Activated CD8-positive, alpha-beta T cell treated with anti-CD3 and anti-CD28 coated beads for 36 hours (primary cell): ENCODE data around the gene CACNG4. TPM values are rescaled to one million over a fixed set of nuclear protein-coding genes. Genes with fewer than 3 reads are reported as not detected.

Experiments
- ATAC-seq: fragments of 200-7000 bp; cut with Tn5 transposase; one replicate; pipeline ENCODE4 v1.10.0; 2021; ENCODE audit warnings: mild to moderate bottlenecking, moderate library complexity
- CTCF ChIA-PET: fragments of 350-600 bp; sonication (Branson Sonifier 250); formaldehyde crosslinking; loops from one replicate; lab custom pipeline; 2021; ENCODE audit warnings: antibody characterized with exemption; lab: Charles Lee
- POLR2A ChIA-PET: fragments of 350-600 bp; sonication (Branson Sonifier 250); formaldehyde crosslinking; loops from one replicate; lab custom pipeline; 2021; ENCODE audit warnings: antibody characterized with exemption; lab: Charles Lee
- DNase-seq: peaks from one replicate; pipeline ENCODE4 v3.0.0-alpha.2; 2020
- H3K27ac Mint-ChIP-seq: one replicate; pipeline ENCODE4 v1.8.0; 2021; ENCODE audit warnings: mild to moderate bottlenecking, mixed read lengths
- H3K27me3 Mint-ChIP-seq: one replicate; pipeline ENCODE4 v1.8.0; 2021; ENCODE audit warnings: mixed read lengths
- H3K36me3 Mint-ChIP-seq: one replicate; pipeline ENCODE4 v1.8.0; 2021; ENCODE audit warnings: low read depth, mixed read lengths
- H3K4me1 Mint-ChIP-seq: one replicate; pipeline ENCODE4 v1.8.0; 2021; ENCODE audit warnings: low read depth, mixed read lengths
- H3K4me3 Mint-ChIP-seq: one replicate; pipeline ENCODE4 v1.8.0; 2021; ENCODE audit warnings: mild to moderate bottlenecking, moderate library complexity, mixed read lengths
- H3K9me3 Mint-ChIP-seq: one replicate; pipeline ENCODE4 v1.8.0; 2021; ENCODE audit warnings: mixed read lengths
- intact Hi-C: fragments of 100-400 bp; cut with micrococcal nuclease; formaldehyde crosslinking; loops from one replicate; pipeline ENCODE4 v1.10.0; 2022
- total RNA-seq, 2 experiments: library from RNA; stranded (reverse); gene quantifications; one replicate each; pipeline ENCODE4 v1.2.3, GENCODE V29; 2021
- TF ChIP-seq, protein P1 (sequence below): fragments of 200-600 bp; IDR thresholded peaks from one replicate; pipeline ENCODE4 v1.8.0; 2022; ENCODE audit warnings: antibody characterized with exemption, mild to moderate bottlenecking

CACNG4 gene
- total RNA-seq, 2 experiments from 2014 or later: not detected

DNA sequence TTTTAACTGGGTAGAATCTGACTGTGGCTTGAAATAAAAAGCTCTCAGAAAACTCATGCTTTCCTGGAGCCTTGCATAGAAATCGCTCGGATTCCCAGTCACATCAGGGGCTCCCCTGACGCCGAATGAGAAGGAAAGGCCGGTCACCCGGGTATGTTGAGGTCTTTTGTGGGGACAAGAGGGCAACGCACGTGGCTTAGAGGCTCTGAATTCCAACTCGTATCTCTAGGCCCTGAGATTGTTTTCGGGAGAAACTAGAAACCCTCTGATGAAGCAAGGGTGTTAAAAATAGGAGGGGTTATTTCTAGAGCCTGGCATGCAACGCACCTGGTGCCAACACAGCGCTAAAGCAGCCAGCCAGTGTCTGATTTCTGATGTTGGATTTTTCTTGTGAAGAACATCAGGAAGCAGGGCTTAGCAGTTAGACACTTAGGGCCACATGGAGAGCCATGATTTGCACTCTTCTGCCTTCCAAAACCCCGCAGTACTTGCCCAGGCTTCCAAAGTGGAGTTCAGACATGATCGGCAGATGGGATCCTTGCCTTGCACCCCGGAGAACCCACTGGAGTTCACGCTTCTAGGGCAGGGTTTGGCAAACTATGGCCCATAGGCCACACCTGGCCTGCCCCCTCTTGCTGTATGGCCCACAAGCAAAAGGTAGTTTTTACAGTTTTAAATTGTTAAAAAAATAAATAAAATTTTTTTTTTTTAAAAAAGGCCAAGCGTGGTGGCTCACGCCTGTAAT lies 92.4 kb downstream of the CACNG4 start:
- POLR2A ChIA-PET: no interaction called here
- TF ChIP-seq, protein P1, sequence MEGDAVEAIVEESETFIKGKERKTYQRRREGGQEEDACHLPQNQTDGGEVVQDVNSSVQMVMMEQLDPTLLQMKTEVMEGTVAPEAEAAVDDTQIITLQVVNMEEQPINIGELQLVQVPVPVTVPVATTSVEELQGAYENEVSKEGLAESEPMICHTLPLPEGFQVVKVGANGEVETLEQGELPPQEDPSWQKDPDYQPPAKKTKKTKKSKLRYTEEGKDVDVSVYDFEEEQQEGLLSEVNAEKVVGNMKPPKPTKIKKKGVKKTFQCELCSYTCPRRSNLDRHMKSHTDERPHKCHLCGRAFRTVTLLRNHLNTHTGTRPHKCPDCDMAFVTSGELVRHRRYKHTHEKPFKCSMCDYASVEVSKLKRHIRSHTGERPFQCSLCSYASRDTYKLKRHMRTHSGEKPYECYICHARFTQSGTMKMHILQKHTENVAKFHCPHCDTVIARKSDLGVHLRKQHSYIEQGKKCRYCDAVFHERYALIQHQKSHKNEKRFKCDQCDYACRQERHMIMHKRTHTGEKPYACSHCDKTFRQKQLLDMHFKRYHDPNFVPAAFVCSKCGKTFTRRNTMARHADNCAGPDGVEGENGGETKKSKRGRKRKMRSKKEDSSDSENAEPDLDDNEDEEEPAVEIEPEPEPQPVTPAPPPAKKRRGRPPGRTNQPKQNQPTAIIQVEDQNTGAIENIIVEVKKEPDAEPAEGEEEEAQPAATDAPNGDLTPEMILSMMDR: no peak
- Mint-ChIP-seq H3K36me3 (no peaks in the 10 kb centered on the region), H3K27me3 (no peaks in the 10 kb centered on the region), H3K27ac (no peak overlapping the region), H3K4me3 (no peak overlapping the region), H3K4me1 (no peaks in the 10 kb centered on the region), H3K9me3 (no peaks in the 10 kb centered on the region)
- intact Hi-C loops: no loop called here
- no peak for ATAC-seq
- DNase-seq: no peak
- CTCF ChIA-PET: no interaction called here

DNA sequence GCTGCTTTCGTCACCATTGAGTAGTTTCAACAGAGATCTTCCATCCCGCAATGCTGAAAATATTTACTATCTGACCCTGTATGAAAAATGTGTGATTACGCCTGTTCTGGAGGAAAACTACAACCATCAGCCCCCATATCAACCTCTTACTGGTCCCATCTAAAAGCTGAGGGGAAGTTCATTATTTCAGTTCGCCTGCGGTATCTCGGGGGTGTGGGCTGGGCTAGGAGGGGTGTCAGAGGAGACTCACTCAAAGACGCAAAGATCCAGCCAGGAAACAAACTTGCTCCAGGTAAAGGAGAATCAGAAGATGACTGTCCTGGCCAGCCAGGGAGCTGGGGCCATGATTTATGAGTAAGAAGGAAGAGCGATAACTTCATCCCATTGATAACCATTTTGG lies 93.5 kb downstream of the CACNG4 start:
- intact Hi-C loops: no loop called here
- no peaks in the 10 kb centered on the region for H3K36me3 Mint-ChIP-seq
- DNase-seq (no peak), ATAC-seq (no peak)
- no peak overlapping the region for H3K4me3 Mint-ChIP-seq
- no peak overlapping the region for H3K27ac Mint-ChIP-seq
- H3K9me3 Mint-ChIP-seq: no peaks in the 10 kb centered on the region
- H3K4me1 Mint-ChIP-seq: no peaks in the 10 kb centered on the region
- H3K27me3 Mint-ChIP-seq: no peaks in the 10 kb centered on the region
- POLR2A ChIA-PET: interaction anchor here (1.1 kb wide), 1 partner anchor 15 kb away, joined by 3 read pairs; no protein-coding TSS in a partner anchor
- CTCF ChIA-PET: no interaction called here
- TF ChIP-seq, protein P1: no peak

DNA sequence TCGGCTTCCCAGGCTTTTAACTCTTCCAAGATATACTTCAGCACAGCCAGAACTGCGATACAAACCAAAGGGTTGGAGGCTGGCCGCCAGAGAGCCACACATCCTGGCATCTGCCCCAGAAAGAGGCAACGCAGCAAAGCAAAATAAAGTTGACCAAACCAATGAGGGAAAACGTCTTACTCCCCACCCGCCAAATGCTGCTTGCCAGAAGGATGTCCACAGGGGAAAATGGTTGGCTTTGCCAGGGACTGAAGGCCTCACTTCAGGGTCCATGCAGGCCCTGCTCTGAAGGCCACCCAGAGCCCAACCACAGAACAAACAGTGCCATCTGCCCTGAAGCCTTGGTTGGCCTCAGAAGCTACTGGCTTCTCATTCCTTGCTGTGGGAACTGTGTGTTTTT lies 94.9 kb downstream of the CACNG4 start:
- DNase-seq (no peak), ATAC-seq (no peak)
- ChIA-PET POLR2A (interaction anchor here (0.7 kb wide), 1 partner anchor 58 kb away, joined by 3 read pairs; no protein-coding TSS in a partner anchor), CTCF (no interaction called here)
- Mint-ChIP-seq H3K4me1 (no peaks in the 10 kb centered on the region), H3K9me3 (no peaks in the 10 kb centered on the region), H3K36me3 (no peaks in the 10 kb centered on the region), H3K27ac (no peak overlapping the region), H3K4me3 (no peak overlapping the region), H3K27me3 (no peaks in the 10 kb centered on the region)
- intact Hi-C loops: no loop called here
- TF ChIP-seq, protein P1: no peak

DNA sequence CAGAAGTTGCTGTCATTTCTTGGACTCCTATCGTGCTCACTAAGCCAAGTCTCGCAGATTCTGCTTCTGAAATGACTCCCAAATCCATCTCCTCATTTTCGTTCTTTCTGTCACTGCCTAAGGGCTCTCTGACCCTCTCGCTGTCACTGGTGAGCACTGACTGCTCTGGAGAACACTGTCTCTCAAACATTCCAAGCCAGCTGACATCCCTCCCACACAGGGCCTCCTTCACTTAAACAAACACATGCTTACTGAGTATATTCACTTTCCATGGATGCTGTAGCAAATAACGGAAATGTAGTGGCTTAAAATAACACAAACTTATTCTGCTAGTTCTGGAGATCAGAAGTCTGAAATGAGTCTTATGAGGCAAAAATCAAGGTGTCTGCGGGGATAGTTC lies 98.6 kb downstream of the CACNG4 start:
- ATAC-seq: no peak
- TF ChIP-seq, protein P1: no peak
- ChIA-PET POLR2A (no interaction called here), CTCF (no interaction called here)
- no peaks in the 10 kb centered on the region for H3K9me3 Mint-ChIP-seq
- no peak for DNase-seq
- no peaks in the 10 kb centered on the region for H3K4me1 Mint-ChIP-seq
- H3K36me3 Mint-ChIP-seq: no peaks in the 10 kb centered on the region
- no peaks in the 10 kb centered on the region for H3K27me3 Mint-ChIP-seq
- no peak overlapping the region for H3K27ac Mint-ChIP-seq
- no peak overlapping the region for H3K4me3 Mint-ChIP-seq
- intact Hi-C loops: no loop called here

DNA sequence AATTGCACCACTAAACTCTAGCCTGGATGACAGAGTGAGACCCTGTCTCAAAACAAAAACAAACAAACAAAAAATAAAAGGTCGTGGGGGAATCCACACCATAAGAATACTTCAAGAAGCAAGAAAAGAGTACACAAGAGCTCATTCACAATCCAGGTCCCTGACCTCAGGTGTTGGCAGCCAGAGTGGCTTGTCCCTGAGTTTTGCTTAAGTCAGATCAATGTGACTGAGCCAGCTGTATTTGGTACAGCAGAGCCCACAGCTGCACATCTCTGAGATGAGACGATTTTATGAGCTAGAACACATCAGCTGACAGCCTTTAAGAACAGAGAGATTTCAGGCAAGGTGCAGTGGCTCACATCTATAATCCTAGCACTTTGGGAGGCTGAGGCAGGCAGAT lies 102.2 kb downstream of the CACNG4 start:
- CTCF ChIA-PET: interaction anchor here (1.1 kb wide), 1 partner anchor 15 kb away, joined by 3 read pairs; no protein-coding TSS in a partner anchor

More for the DNA sequence above, 102.2 kb downstream of the CACNG4 start:
- Mint-ChIP-seq H3K36me3 (no peaks in the 10 kb centered on the region), H3K27ac (no peak overlapping the region), H3K4me3 (no peak overlapping the region), H3K4me1 (no peaks in the 10 kb centered on the region), H3K27me3 (no peaks in the 10 kb centered on the region), H3K9me3 (no peaks in the 10 kb centered on the region)
- ATAC-seq (no peak), DNase-seq (no peak)
- TF ChIP-seq, protein P1: no peak
- intact Hi-C loops: no loop called here
- POLR2A ChIA-PET: no interaction called here
